Kidney epithelial cell (primary cell): ENCODE results near the gene TIMP2. TPM values are rescaled to one million over a fixed set of nuclear protein-coding genes. Genes with fewer than 3 reads are reported as not detected.

Source experiments
- DNase-seq: peaks from one replicate; pipeline ENCODE4 v3.0.0-alpha.2; 2010; ENCODE audit warnings: low read depth
- H3K27me3 ChIP-seq: 2 replicates; pipeline ENCODE4 v1.6.0; 2011; ENCODE audit warnings: low read length; ENCODE audit not compliant: control insufficient read depth, insufficient read depth
- H3K36me3 ChIP-seq: 2 replicates; pipeline ENCODE4 v1.5.1; 2011; ENCODE audit warnings: low read length; ENCODE audit not compliant: control insufficient read depth, insufficient read depth
- H3K4me3 ChIP-seq: 2 replicates; pipeline ENCODE4 v1.5.1; 2011; ENCODE audit warnings: low read depth, mild to moderate bottlenecking, control low read depth, low read length
- CTCF ChIP-seq: IDR thresholded peaks from 2 replicates; pipeline ENCODE4 v1.5.1; 2011; ENCODE audit warnings: mild to moderate bottlenecking, moderate library complexity, low read length, control low read depth, inconsistent platforms; ENCODE audit not compliant: insufficient read depth, poor library complexity, severe bottlenecking
- total RNA-seq: library from RNA; depleted of rRNA; stranded (reverse); fragments of >200 nt; gene quantifications from 2 replicates; pipeline ENCODE4 v1.2.3, GENCODE V29; 2015

The TIMP2 gene
- total RNA-seq, 1 donor from 2014 or later, result 130 TPM

DNA sequence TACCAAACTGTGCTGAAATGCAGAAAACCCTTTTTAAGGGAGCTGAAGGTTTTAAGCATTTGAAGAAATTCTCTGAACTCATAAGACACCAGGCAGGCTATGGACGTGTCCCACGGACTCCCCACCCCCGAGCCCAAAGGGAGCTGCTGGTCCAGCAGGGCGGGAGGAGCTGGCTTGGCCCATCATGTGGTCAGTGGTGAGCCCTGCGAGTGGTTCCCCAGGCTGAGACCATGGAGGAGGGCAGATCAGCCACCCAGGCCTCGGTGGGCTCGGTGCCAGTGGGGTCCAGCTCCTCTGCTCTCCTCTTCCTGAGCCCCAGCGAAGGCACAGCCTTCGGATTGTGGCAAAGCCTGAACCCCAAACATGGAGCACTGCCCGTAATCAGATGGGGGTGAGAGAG, 27.5 kb upstream of the TIMP2 start:
- no peak for DNase-seq
- TF ChIP-seq CTCF, result no peak

DNA sequence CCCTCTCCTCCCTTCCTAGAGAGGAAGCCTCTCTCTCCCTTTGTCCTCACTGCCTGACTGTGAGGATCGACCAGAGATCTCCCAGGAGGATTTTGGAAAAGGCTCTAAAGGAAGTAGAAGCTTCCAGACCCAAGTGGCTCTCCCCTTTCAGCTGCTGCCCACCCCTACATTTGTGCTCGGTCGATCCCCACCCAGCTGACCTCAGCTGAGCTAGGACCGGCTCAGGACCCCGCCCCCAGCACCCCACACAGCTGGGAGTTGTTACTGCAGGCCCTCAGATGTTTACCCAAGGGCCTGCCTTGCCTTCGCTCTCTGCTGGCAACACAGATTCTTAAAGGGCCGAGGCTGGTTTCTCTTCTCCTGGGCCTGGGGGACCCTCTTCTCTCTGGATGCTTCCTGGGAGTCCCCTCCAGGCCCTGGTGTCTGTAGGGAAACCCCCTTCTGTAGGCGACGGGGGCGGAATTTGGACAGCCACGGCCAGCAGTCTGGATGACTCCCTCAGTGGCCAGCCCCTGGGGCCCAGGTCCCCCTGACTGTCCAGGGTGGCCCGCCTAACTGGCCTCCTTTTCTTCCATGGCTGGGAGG, 26.9 kb upstream of the TIMP2 start:
- DNase-seq, result no peak
- no peak for TF ChIP-seq CTCF
- Histone ChIP-seq H3K27me3 (no peaks in the 10 kb centered on the region), H3K36me3 (no peaks in the 10 kb centered on the region), H3K4me3 (no peak overlapping the region)

More for the DNA sequence above, 27.5 kb upstream of the TIMP2 start:
- Histone ChIP-seq H3K27me3 (no peaks in the 10 kb centered on the region), H3K4me3 (no peak overlapping the region), H3K36me3 (no peaks in the 10 kb centered on the region)

DNA sequence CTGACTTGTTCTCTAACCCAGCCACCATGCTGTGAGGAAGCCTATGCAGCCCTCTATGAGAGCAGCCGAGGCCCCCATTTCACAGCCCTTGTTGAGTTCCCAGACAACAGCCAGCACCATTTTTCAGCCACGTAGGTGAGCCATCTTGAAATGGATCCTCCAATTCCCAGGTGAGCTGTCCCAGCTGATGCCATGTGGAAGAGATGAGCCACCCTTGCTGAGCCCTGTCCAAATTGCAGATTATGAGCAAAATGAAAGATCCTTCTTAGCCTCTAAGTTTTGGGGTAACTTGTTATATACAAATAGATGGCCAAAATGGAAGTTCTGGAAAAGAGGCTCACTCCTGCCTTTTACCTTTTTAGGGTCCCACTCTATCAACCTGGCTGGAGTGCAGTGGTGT, 25.7 kb upstream of the TIMP2 start:
- DNase-seq, result no peak
- H3K36me3 ChIP-seq, result no peaks in the 10 kb centered on the region
- TF ChIP-seq CTCF, result no peak
- H3K27me3 ChIP-seq, result no peaks in the 10 kb centered on the region
- no peak overlapping the region for H3K4me3 ChIP-seq

- DNase-seq, result no peak
- H3K27me3 ChIP-seq, result no peaks in the 10 kb centered on the region
- TF ChIP-seq CTCF, result no peak
- H3K4me3 ChIP-seq, result no peak overlapping the region
- no peaks in the 10 kb centered on the region for H3K36me3 ChIP-seq
Measured at GRCh38 chr17:78947235-78948149, 22.3 kb upstream of the TIMP2 start.

- DNase-seq, result no peak
- no peaks in the 10 kb centered on the region for H3K36me3 ChIP-seq
- TF ChIP-seq CTCF, result no peak
- H3K4me3 ChIP-seq, result no peak overlapping the region
- H3K27me3 ChIP-seq, result no peaks in the 10 kb centered on the region
Measured at GRCh38 chr17:78946631-78947030, 21.4 kb upstream of the TIMP2 start.
